GM12878 (cell line): ENCODE measurements around the gene CCDC137. TPM values are rescaled to one million over a fixed set of nuclear protein-coding genes. Genes with fewer than 3 reads are reported as not detected.
A peak's percentile ranks its signal among the peaks of the same experiment; 100 is the strongest.

Source experiments
- ATAC-seq: fragments of 200-7000 bp; cut with Tn5 transposase; 3 replicates; pipeline ENCODE4 v1.9.1; 2020; ENCODE audit warnings: mild to moderate bottlenecking, moderate library complexity
- BruUV-seq: library from RNA; stranded (reverse); fragments of 400-500 nt; replicated peaks from 2 replicates; lab custom pipeline; 2021; lab: Mats Ljungman, UMichigan
- CTCF ChIA-PET: fragments of 300-600 bp; sonication (Branson Sonifier 250); formaldehyde crosslinking; extraction: SDS; loops from one replicate; lab custom pipeline; 2021; ENCODE audit warnings: inconsistent platforms; lab: Yijun Ruan, JAX
- POLR2A ChIA-PET: fragments of 350-600 bp; formaldehyde crosslinking; extraction: SDS; loops from one replicate; lab custom pipeline; 2021; ENCODE audit warnings: inconsistent platforms; lab: Charles Lee
- RAD21 ChIA-PET: fragments of 300-600 bp; sonication (Branson Sonifier 250); formaldehyde crosslinking; loops from one replicate; lab custom pipeline; 2023; ENCODE audit warnings: antibody characterized with exemption; ENCODE audit not compliant: unreplicated experiment; lab: Charles Lee
- SMC1A ChIA-PET: fragments of 300-600 bp; sonication (Branson Sonifier 250); formaldehyde crosslinking; loops from one replicate; lab custom pipeline; 2023; ENCODE audit not compliant: unreplicated experiment, uncharacterized antibody; lab: Charles Lee
- DNase-seq: peaks from one replicate; pipeline ENCODE4 v3.0.0-alpha.2; 2011; ENCODE audit warnings: low read depth, low spot score
- FAIRE-seq: peaks from 3 replicates; lab custom pipeline; 2011; peaks lifted over from hg19 to GRCh38; lab: Jason Lieb, UNC
- H2AFZ ChIP-seq: 2 replicates; pipeline ENCODE4 v1.6.0; 2011; ENCODE audit warnings: low read depth, low read length, control low read depth; ENCODE audit not compliant: control insufficient read depth
- H3K27ac ChIP-seq: 2 replicates; pipeline ENCODE4 v1.5.1; 2011; ENCODE audit warnings: control low read depth; ENCODE audit not compliant: control insufficient read depth, insufficient read depth
- H3K27me3 ChIP-seq, 2 experiments: replicated peaks in 1 of 2; 2 replicates each; pipeline versions ENCODE4 v1.6.0 to v1.6.1; 2011; ENCODE audit warnings: low read length in 1 of 2; ENCODE audit not compliant: control insufficient read depth in 2 of 2, insufficient read depth in 2 of 2
- H3K36me3 ChIP-seq, 2 experiments: 2 replicates each; pipeline ENCODE4 v1.5.1; 2011; ENCODE audit warnings: low read length in 1 of 2; ENCODE audit not compliant: control insufficient read depth in 2 of 2, insufficient read depth in 2 of 2
- H3K4me1 ChIP-seq: 2 replicates; pipeline ENCODE4 v1.6.1; 2011; ENCODE audit warnings: mild to moderate bottlenecking, low read length, moderate library complexity, mixed read lengths; ENCODE audit not compliant: control insufficient read depth, insufficient read depth
- H3K4me2 ChIP-seq: 2 replicates; pipeline ENCODE4 v1.6.0; 2011; ENCODE audit warnings: control low read depth; ENCODE audit not compliant: control insufficient read depth, insufficient read depth
- H3K4me3 ChIP-seq: fragments of 200-600 bp; sonication (generic); 2 replicates; pipeline ENCODE4 v1.5.1; 2016
- H3K79me2 ChIP-seq: 2 replicates; pipeline ENCODE4 v1.6.0; 2011; ENCODE audit warnings: low read length; ENCODE audit not compliant: control insufficient read depth, insufficient read depth
- H3K9ac ChIP-seq: 2 replicates; pipeline ENCODE4 v1.8.0; 2011; ENCODE audit warnings: low read length, control low read depth, mixed read lengths; ENCODE audit not compliant: control insufficient read depth, insufficient read depth
- H3K9me3 ChIP-seq: replicated peaks from 3 replicates; pipeline ENCODE4 v1.5.1; 2011; ENCODE audit warnings: mild to moderate bottlenecking, low read length; ENCODE audit not compliant: control insufficient read depth, insufficient read depth
- H4K20me1 ChIP-seq: 2 replicates; pipeline ENCODE4 v1.6.0; 2011; ENCODE audit not compliant: control insufficient read depth, insufficient read depth
- BRCA1 ChIP-seq: IDR thresholded peaks from 2 replicates; pipeline ENCODE4 v1.6.1; 2011; ENCODE audit warnings: low read depth, low read length, improper control_type of control experiment
- CEBPB ChIP-seq, 2 experiments: fragments of 150-350 bp in 1 of 2; IDR thresholded peaks; 2 replicates each; pipeline ENCODE4 v1.6.1; 2012 to 2014; ENCODE audit warnings: low read depth in 2 of 2, low read length in 2 of 2, borderline replicate concordance in 1 of 2, inconsistent platforms in 1 of 2
- CREM ChIP-seq: IDR thresholded peaks from 2 replicates; pipeline ENCODE4 v1.6.1; 2014; ENCODE audit warnings: antibody characterized with exemption, low read depth
- GATAD2B ChIP-seq: fragments of 450-650 bp; conservative IDR thresholded peaks from 2 replicates; pipeline ENCODE4 v1.6.1; 2017; ENCODE audit warnings: low read depth, mild to moderate bottlenecking, moderate library complexity
- LARP7 ChIP-seq: fragments of 450-650 bp; IDR thresholded peaks from 2 replicates; pipeline ENCODE4 v1.6.1; 2017; ENCODE audit warnings: mild to moderate bottlenecking
- NKRF ChIP-seq: fragments of 450-650 bp; conservative IDR thresholded peaks from 2 replicates; pipeline ENCODE4 v1.6.1; 2017; ENCODE audit warnings: mild to moderate bottlenecking, moderate library complexity
- NR2C1 ChIP-seq: fragments of 450-650 bp; IDR thresholded peaks from 2 replicates; pipeline ENCODE4 v1.6.1; 2017; ENCODE audit warnings: antibody characterized with exemption, mild to moderate bottlenecking, moderate library complexity
- POLR2A ChIP-seq: IDR thresholded peaks from 2 replicates; pipeline ENCODE4 v1.6.1; 2011; ENCODE audit warnings: low read depth, mild to moderate bottlenecking, low read length
- REST ChIP-seq: IDR thresholded peaks from 2 replicates; pipeline ENCODE4 v1.6.1; 2012; ENCODE audit warnings: mild to moderate bottlenecking, low read depth, low read length
- SMC3 ChIP-seq: IDR thresholded peaks from 2 replicates; pipeline ENCODE4 v1.6.1; 2011; ENCODE audit warnings: low read length, improper control_type of control experiment, borderline replicate concordance
- SREBF2 ChIP-seq: IDR thresholded peaks from 2 replicates; pipeline ENCODE4 v1.6.1; 2012; ENCODE audit warnings: mild to moderate bottlenecking, low read length
- ZBTB33 ChIP-seq: fragments of 450-650 bp; IDR thresholded peaks from 2 replicates; pipeline ENCODE4 v1.6.1; 2017; ENCODE audit warnings: mild to moderate bottlenecking
- WGBS: methylation state at CpG from one replicate; pipeline ENCODE4 v1.1.6; 2016; ENCODE audit warnings: low lambda C conversion rate; ENCODE audit not compliant: insufficient replicate concordance, insufficient coverage; ENCODE audit errors: missing lambda C conversion rate; 5-methylcytosine and 5-hydroxymethylcytosine counted together
- in situ Hi-C: fragments of 300-500 bp; cut with MboI; formaldehyde crosslinking; loops from 9 replicates; pipeline ENCODE4 v1.14.3; 2018; ENCODE audit warnings: mixed read lengths
- intact Hi-C: fragments of 100-400 bp; cut with micrococcal nuclease; formaldehyde crosslinking; loops from one replicate; pipeline ENCODE4 v1.14.2; 2022; ENCODE audit not compliant: unreplicated experiment
- polyA plus RNA-seq, 11 experiments: library from polyadenylated mRNA; depleted of rRNA in 4 of 11; unstranded in 6 of 11; stranded (reverse) in 5 of 11; fragments of >200 nt; fragmentation: Nextera tagmentation in 4 of 11; fragmentation: Illumina TruSeq in 1 of 11; extraction: Ambion mirVana in 4 of 11; extraction: Trizol in 1 of 11; gene quantifications; 1 replicate in 1 of 11; 2 replicates in 10 of 11; pipeline versions ENCODE4 v1.2.1 to v1.2.3, GENCODE V29; 2011 to 2016; ENCODE audit warnings: inconsistent platforms in 2 of 11, missing spikeins in 2 of 11, low read depth in 1 of 11
- total RNA-seq, 4 experiments: library from RNA; depleted of rRNA in 3 of 4; stranded (reverse); fragments of >200 nt in 3 of 4; fragmentation: Illumina TruSeq in 1 of 4; extraction: Trizol in 1 of 4; gene quantifications; 2 replicates each; pipeline versions ENCODE4 v1.2.1 to v1.2.3, GENCODE V29; 2013 to 2021

Gene CCDC137
- total and polyA plus RNA-seq, 10 of the 15 experiments (the other 5 are each of a cell fraction or from before 2014, with no cell fraction given) = 2.2 to 45.4 (median 22.1) TPM

GRCh38 chr17:81706757-81707624 is 40.5 kb downstream of the CCDC137 start:
- intact Hi-C loops (no loop called here), in situ Hi-C loops (no loop called here)
- ATAC-seq (no peak), FAIRE-seq (no peak), DNase-seq (no peak)
- H3K27me3 ChIP-seq = no peaks in the 10 kb centered on the region
- ChIA-PET CTCF (no interaction called here), SMC1A (no interaction called here), RAD21 (no interaction called here), POLR2A (interaction anchor here (0.6 kb wide), 1 partner anchor 16 kb away, joined by 7 read pairs; no protein-coding TSS in a partner anchor)
- peaks cover 14% of the 10 kb centered on the region for H3K4me1 ChIP-seq
- no peak overlapping the region for H3K4me2 ChIP-seq
- no peak overlapping the region for H3K27ac ChIP-seq
- WGBS = 96% methylated on average over 42 of the region's 54 CpGs
- no peaks in the 10 kb centered on the region for H3K9me3 ChIP-seq
- 0 out of 2 replicates have a peak, but pooled peaks cover under 1% of the 10 kb centered on the region for H4K20me1 ChIP-seq
- peaks cover 9 to 23% of the 10 kb centered on the region in 2 experiments for H3K36me3 ChIP-seq
- TSS peak; percentile 41 for BruUV-seq
- no peak overlapping the region for H3K9ac ChIP-seq
- H2AFZ ChIP-seq = no peak overlapping the region
- peaks cover 38% of the 10 kb centered on the region for H3K79me2 ChIP-seq
- no peak overlapping the region for H3K4me3 ChIP-seq
- TF ChIP-seq REST (no peak), ZBTB33 (peak; percentile 23; the same call in 1 of the 2 replicates), CREM (no peak), SMC3 (no peak), NKRF (no peak), SREBF2 (no peak), GATAD2B (no peak), NR2C1 (no peak), LARP7 (no peak), POLR2A (peak; percentile 54; the same call in 1 of the 2 replicates), BRCA1 (no peak), CEBPB (IDR thresholded peaks at IDR 0.05; ENCODE audit: borderline replicate concordance in 1 of 2, low read depth in 2 of 2, low read length in 2 of 2) (no peak)
